HL-60 (cell line): ENCODE results near the gene ACVR1.

ENCODE experiments used
- DNase-seq, 2 experiments: peaks; one replicate each; pipeline ENCODE4 v3.0.0-alpha.2; 2010 to 2020; ENCODE audit warnings: low read depth in 1 of 2, low spot score in 1 of 2
- H3K27ac ChIP-seq: fragments of 250-450 bp; sonication (Bioruptor Pico); replicated peaks from 2 replicates; pipeline ENCODE4 v1.5.1; 2020; ENCODE audit warnings: mild to moderate bottlenecking, moderate library complexity
- H3K27me3 ChIP-seq: fragments of 250-450 bp; sonication (Bioruptor Pico); 2 replicates; pipeline ENCODE4 v1.5.1; 2021; ENCODE audit warnings: mild to moderate bottlenecking, moderate library complexity; ENCODE audit not compliant: insufficient read depth, poor library complexity, severe bottlenecking
- H3K4me3 ChIP-seq: replicated peaks from 2 replicates; pipeline ENCODE4 v1.5.1; 2011; ENCODE audit warnings: mild to moderate bottlenecking, control low read depth, low read length; ENCODE audit not compliant: insufficient read depth
- GABPA ChIP-seq: IDR thresholded peaks from 2 replicates; pipeline ENCODE4 v1.6.1; 2012; ENCODE audit warnings: low read depth
- POLR2AphosphoS5 ChIP-seq: IDR thresholded peaks from 2 replicates; pipeline ENCODE4 v1.6.1; 2012; ENCODE audit warnings: low read depth
- SPI1 ChIP-seq: IDR thresholded peaks from 2 replicates; pipeline ENCODE4 v1.6.1; 2012; ENCODE audit warnings: low read depth, mild to moderate bottlenecking, borderline replicate concordance
- TF ChIP-seq, protein P1 (sequence below): IDR thresholded peaks from one replicate; pipeline ENCODE4 v1.5.1; 2011; ENCODE audit warnings: low read length, control low read depth, inconsistent platforms; ENCODE audit not compliant: insufficient read depth
- TF ChIP-seq, protein P2 (sequence below): IDR thresholded peaks from 2 replicates; pipeline ENCODE4 v1.6.1; 2012; ENCODE audit warnings: low read depth; ENCODE audit not compliant: insufficient replicate concordance

The ACVR1 gene

DNA sequence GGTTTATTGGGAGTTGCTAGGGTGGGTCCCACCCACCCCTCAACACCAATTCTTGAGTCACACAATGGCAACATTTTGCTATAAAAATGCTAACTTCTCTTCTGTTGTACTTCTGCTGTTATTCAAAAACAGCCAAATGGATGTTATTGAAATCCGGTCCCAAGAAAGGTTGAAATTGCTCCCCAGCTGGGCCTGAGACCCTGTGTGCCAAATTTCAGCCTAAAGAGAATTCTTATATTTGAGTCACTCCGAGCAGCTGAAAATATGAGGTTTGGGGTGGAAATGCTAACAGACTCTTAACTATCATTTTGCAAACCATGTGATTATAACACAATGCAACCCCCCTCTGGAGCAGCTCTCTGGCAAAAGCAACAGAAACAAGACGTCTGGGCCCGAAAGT, 27.0 kb upstream of the ACVR1 start:
- no peaks in the 10 kb centered on the region for H3K27me3 ChIP-seq
- no peak overlapping the region for H3K27ac ChIP-seq
- DNase-seq = no peak
- TF ChIP-seq SPI1 = no peak
- TF ChIP-seq, protein P1, sequence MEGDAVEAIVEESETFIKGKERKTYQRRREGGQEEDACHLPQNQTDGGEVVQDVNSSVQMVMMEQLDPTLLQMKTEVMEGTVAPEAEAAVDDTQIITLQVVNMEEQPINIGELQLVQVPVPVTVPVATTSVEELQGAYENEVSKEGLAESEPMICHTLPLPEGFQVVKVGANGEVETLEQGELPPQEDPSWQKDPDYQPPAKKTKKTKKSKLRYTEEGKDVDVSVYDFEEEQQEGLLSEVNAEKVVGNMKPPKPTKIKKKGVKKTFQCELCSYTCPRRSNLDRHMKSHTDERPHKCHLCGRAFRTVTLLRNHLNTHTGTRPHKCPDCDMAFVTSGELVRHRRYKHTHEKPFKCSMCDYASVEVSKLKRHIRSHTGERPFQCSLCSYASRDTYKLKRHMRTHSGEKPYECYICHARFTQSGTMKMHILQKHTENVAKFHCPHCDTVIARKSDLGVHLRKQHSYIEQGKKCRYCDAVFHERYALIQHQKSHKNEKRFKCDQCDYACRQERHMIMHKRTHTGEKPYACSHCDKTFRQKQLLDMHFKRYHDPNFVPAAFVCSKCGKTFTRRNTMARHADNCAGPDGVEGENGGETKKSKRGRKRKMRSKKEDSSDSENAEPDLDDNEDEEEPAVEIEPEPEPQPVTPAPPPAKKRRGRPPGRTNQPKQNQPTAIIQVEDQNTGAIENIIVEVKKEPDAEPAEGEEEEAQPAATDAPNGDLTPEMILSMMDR = no peak
- TF ChIP-seq POLR2AphosphoS5 = no peak
- no peak for TF ChIP-seq GABPA
- TF ChIP-seq, protein P2, sequence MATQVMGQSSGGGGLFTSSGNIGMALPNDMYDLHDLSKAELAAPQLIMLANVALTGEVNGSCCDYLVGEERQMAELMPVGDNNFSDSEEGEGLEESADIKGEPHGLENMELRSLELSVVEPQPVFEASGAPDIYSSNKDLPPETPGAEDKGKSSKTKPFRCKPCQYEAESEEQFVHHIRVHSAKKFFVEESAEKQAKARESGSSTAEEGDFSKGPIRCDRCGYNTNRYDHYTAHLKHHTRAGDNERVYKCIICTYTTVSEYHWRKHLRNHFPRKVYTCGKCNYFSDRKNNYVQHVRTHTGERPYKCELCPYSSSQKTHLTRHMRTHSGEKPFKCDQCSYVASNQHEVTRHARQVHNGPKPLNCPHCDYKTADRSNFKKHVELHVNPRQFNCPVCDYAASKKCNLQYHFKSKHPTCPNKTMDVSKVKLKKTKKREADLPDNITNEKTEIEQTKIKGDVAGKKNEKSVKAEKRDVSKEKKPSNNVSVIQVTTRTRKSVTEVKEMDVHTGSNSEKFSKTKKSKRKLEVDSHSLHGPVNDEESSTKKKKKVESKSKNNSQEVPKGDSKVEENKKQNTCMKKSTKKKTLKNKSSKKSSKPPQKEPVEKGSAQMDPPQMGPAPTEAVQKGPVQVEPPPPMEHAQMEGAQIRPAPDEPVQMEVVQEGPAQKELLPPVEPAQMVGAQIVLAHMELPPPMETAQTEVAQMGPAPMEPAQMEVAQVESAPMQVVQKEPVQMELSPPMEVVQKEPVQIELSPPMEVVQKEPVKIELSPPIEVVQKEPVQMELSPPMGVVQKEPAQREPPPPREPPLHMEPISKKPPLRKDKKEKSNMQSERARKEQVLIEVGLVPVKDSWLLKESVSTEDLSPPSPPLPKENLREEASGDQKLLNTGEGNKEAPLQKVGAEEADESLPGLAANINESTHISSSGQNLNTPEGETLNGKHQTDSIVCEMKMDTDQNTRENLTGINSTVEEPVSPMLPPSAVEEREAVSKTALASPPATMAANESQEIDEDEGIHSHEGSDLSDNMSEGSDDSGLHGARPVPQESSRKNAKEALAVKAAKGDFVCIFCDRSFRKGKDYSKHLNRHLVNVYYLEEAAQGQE = no peak
- H3K4me3 ChIP-seq = no peak overlapping the region

GRCh38 chr2:157902692-157903091, 26.6 kb upstream of the ACVR1 start:
- no peak for DNase-seq
- H3K27ac ChIP-seq = no peak overlapping the region
- no peak for TF ChIP-seq SPI1
- no peak for TF ChIP-seq POLR2AphosphoS5
- TF ChIP-seq GABPA = no peak
- TF ChIP-seq, protein P1 = no peak
- TF ChIP-seq, protein P2 = no peak
- H3K4me3 ChIP-seq = no peak overlapping the region
- H3K27me3 ChIP-seq = no peaks in the 10 kb centered on the region

DNA sequence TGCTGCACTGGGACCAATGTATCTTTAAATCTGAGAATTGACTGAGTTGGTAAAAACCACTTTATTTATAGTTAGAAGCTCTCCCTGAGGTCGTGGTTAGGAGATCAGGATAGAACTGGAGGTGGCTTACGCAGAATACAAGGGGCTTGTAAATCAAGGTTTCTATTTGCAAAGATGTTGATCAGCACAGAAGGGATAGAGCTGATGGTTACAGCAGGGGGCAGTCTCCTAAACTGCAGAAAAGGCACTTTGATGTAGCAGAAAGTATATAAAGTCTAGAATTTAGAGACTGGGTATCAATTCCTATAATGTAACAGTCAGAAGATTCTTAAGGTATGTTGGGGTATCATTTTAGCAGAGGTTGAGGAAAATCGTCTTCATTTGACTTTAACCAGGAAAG, 25.2 kb upstream of the ACVR1 start:
- TF ChIP-seq GABPA (no peak), POLR2AphosphoS5 (no peak), SPI1 (no peak)
- TF ChIP-seq, protein P1 = no peak
- TF ChIP-seq, protein P2 = no peak
- Histone ChIP-seq H3K27me3 (no peaks in the 10 kb centered on the region), H3K4me3 (no peak overlapping the region), H3K27ac (no peak overlapping the region)
- no peak for DNase-seq
